Heart left ventricle (tissue), 16 donors: ENCODE measurements around the gene RRBP1. TPM values are rescaled to one million over a fixed set of nuclear protein-coding genes. Genes with fewer than 3 reads are reported as not detected.
A peak's percentile ranks its signal among the peaks of the same experiment; 100 is the strongest.

Experiments
- ATAC-seq, 4 donors: fragments of 200-7000 bp; cut with Tn5 transposase; one replicate each; pipeline ENCODE4 v1.9.1; 2020 to 2022; ENCODE audit warnings: moderate library complexity in 4 of 4, mild to moderate bottlenecking in 3 of 4, moderate number of reproducible peaks in 1 of 4
- DNase-seq, 5 donors: peaks; one replicate each; pipeline ENCODE4 v3.0.0-alpha.2; 2020
- H3K27ac ChIP-seq, 12 donors: fragments of 200-600 bp; sonication (generic) in 4 of 12; one replicate each; pipeline versions ENCODE4 v1.5.0 to v1.8.0; 2016 to 2022; ENCODE audit warnings: mild to moderate bottlenecking in 2 of 12
- H3K27me3 ChIP-seq, 9 donors: fragments of 200-600 bp; sonication (generic) in 2 of 9; one replicate each; pipeline versions ENCODE4 v1.5.1 to v1.8.0; 2016 to 2022; ENCODE audit warnings: mild to moderate bottlenecking in 3 of 9
- H3K36me3 ChIP-seq, 9 donors: fragments of 200-600 bp; sonication (generic) in 2 of 9; one replicate each; pipeline versions ENCODE4 v1.5.0 to v1.8.0; 2018 to 2022; ENCODE audit warnings: mild to moderate bottlenecking in 2 of 9
- H3K4me1 ChIP-seq, 12 donors: fragments of 200-600 bp; sonication (generic) in 4 of 12; one replicate each; pipeline versions ENCODE4 v1.5.0 to v1.8.0; 2016 to 2022; ENCODE audit warnings: mild to moderate bottlenecking in 3 of 12
- H3K4me3 ChIP-seq, 12 donors: fragments of 200-600 bp; sonication (generic) in 4 of 12; one replicate each; pipeline versions ENCODE4 v1.5.0 to v1.8.0; 2017 to 2022; ENCODE audit warnings: mild to moderate bottlenecking in 9 of 12, moderate library complexity in 4 of 12
- H3K9me3 ChIP-seq, 12 donors: fragments of 200-600 bp; sonication (generic) in 4 of 12; one replicate each; pipeline versions ENCODE4 v1.5.0 to v1.8.0; 2016 to 2022; ENCODE audit warnings: mild to moderate bottlenecking in 1 of 12
- POLR2A ChIP-seq, 2 donors: fragments of 450-650 bp; IDR thresholded peaks; one replicate each; pipeline ENCODE4 v1.6.1; 2017; ENCODE audit warnings: antibody characterized with exemption in 2 of 2, mild to moderate bottlenecking in 2 of 2, moderate library complexity in 2 of 2
- whole genome bisulfite sequencing, 4 donors: extraction: QIAGEN DNeasy Blood & Tissue Kit in 2 of 4; methylation state at CpG; one replicate each; pipeline versions ENCODE4 v1.1.5 to v1.1.7; 2013 to 2018; 5-methylcytosine and 5-hydroxymethylcytosine counted together
- intact Hi-C, 10 donors: fragments of 100-400 bp; cut with DNase I; formaldehyde crosslinking; loops; one replicate each; pipeline versions ENCODE4 v1.11.1 to v1.14.2; 2022
- polyA plus RNA-seq, 2 donors: library from polyadenylated mRNA; stranded (reverse); fragments of 200-250 nt; gene quantifications; one replicate each; pipeline ENCODE4 v1.2.3, GENCODE V29; 2013
- total RNA-seq, 9 donors: library from RNA; depleted of rRNA in 2 of 9; stranded (reverse); fragments of >200 nt in 2 of 9; fragmentation: NEBNext Ultra II Directional in 3 of 9; extraction: Animal tissue kit (Norgen Biotek cat#: 25700) in 3 of 9; gene quantifications; one replicate each; pipeline versions ENCODE4 v1.1.0 to v1.2.4, GENCODE V29; 2016 to 2023
- TF ChIP-seq, protein P1 (sequence below), 12 donors: fragments of 200-600 bp; sonication (generic) in 4 of 12; IDR thresholded peaks; one replicate each; pipeline versions ENCODE4 v1.5.0 to v1.8.0; 2018 to 2022; ENCODE audit warnings: antibody characterized with exemption in 12 of 12, mild to moderate bottlenecking in 5 of 12
- donor health status: ischemic (EF 13 %, LVEDD 7.1; RV severe dilation, severe dysfunction).
- donor health status: healthy with polysubstance abuse.
- donor health status: DM: no; HTN: yes; CAD: no.
- donor health status: DM: no; HTN: no; CAD: no.
- donor health status: ischemic (EF 25% LVEDD 6.9; RV normal size, moderate dysfunction).
- donor health status: ischemic (EF 25% LVEDD 5.7; RV mildly dilated, moderate dysfunction).
- donor health status: healthy.
- donor health status: DM: yes; HTN: yes; CAD: no.
- donor health status: ischemic (EF 35%, LVEDD 5.7; RV mildly dilated, moderate dysfunction).
- donor health status: nonischemic (EF 11% LVEDD 7.7; RV severe dilation, severe dysfunction).
- donor health status: DM: yes; HTN: yes; CAD: no.
- donor health status: PGD.
- donor health status: ischemic (EF 29% LVEDD 5.4; RV normal size, mild dysfunction).
- donor health status: nonischemic (EF 23%, LVEDD 6.1; RV moderate dilation, normal function).

The RRBP1 gene
- total and polyA plus RNA-seq, 11 donors: 24.9 to 91.3 (median 40.0) TPM

DNA sequence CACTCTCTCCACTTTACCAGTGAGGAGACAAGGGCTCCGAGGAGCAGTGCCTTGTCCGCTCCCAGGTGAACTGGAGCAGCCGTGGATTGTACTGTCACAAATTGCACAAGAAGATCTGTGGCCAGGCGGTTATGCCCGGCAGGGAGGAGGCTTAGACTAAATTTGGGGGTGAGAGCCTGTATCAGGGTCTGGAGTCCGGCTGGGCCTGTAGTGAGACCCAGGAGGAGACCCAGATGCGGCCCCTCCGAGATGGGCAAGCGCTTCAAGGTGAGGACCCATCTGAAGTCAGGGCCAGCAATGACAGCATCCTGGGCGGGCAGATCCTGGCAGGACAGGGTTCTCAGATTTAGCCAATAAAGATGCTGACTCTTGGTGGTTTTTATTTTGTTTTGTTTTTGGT is 45.3 kb upstream of the RRBP1 start:
- intact Hi-C loops: no loop called here
- ATAC-seq (no peak), DNase-seq (no peak)
- H3K27me3 ChIP-seq: peaks cover 0 to 13% (median 0%) of the 10 kb centered on the region in 9 donors
- TF ChIP-seq POLR2A (IDR thresholded peaks at IDR 0.05): no peak
- no peaks in the 10 kb centered on the region for H3K36me3 ChIP-seq
- WGBS, 4 donors: 76 to 90% (median 88%) methylated on average over 8 to 10 of the region's 10 CpGs
- no peaks in the 10 kb centered on the region for H3K4me1 ChIP-seq
- H3K9me3 ChIP-seq: no peaks in the 10 kb centered on the region
- H3K27ac ChIP-seq: no peak overlapping the region
- no peak overlapping the region for H3K4me3 ChIP-seq

DNA sequence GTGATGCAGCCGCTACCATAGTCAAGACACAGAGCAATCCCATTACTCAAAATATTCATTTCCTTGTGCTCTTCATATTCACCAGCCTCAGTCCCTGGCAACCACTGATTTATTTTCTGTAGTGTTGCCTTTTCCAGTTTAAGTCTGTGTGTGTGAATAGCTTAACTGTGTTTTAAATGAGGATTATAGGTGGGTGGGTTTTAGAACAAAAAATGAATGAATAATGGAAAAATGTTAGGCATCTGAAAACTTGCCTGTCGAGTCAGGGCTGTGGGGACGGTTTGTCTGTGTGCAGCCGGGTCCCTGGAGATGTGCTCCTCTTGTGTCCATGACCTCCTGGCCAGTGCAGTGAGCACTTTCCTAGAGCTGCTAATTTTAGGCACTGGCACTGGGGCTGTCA is 44.9 kb upstream of the RRBP1 start:
- H3K27ac ChIP-seq: no peak overlapping the region
- intact Hi-C loops: no loop called here
- ATAC-seq (peak in 1 of 4 donors; percentile 37), DNase-seq (no peak)
- peaks cover 0 to 13% (median 0%) of the 10 kb centered on the region in 9 donors for H3K27me3 ChIP-seq
- no peaks in the 10 kb centered on the region for H3K9me3 ChIP-seq
- H3K4me1 ChIP-seq: no peaks in the 10 kb centered on the region
- H3K4me3 ChIP-seq: no peak overlapping the region
- no peaks in the 10 kb centered on the region for H3K36me3 ChIP-seq
- TF ChIP-seq, protein P1, sequence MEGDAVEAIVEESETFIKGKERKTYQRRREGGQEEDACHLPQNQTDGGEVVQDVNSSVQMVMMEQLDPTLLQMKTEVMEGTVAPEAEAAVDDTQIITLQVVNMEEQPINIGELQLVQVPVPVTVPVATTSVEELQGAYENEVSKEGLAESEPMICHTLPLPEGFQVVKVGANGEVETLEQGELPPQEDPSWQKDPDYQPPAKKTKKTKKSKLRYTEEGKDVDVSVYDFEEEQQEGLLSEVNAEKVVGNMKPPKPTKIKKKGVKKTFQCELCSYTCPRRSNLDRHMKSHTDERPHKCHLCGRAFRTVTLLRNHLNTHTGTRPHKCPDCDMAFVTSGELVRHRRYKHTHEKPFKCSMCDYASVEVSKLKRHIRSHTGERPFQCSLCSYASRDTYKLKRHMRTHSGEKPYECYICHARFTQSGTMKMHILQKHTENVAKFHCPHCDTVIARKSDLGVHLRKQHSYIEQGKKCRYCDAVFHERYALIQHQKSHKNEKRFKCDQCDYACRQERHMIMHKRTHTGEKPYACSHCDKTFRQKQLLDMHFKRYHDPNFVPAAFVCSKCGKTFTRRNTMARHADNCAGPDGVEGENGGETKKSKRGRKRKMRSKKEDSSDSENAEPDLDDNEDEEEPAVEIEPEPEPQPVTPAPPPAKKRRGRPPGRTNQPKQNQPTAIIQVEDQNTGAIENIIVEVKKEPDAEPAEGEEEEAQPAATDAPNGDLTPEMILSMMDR (IDR thresholded peaks at IDR 0.05): no peak
- TF ChIP-seq POLR2A (IDR thresholded peaks at IDR 0.05): no peak
- WGBS, 4 donors: 45 to 63% (median 47%) methylated on average over 4 of the region's 4 CpGs

DNA sequence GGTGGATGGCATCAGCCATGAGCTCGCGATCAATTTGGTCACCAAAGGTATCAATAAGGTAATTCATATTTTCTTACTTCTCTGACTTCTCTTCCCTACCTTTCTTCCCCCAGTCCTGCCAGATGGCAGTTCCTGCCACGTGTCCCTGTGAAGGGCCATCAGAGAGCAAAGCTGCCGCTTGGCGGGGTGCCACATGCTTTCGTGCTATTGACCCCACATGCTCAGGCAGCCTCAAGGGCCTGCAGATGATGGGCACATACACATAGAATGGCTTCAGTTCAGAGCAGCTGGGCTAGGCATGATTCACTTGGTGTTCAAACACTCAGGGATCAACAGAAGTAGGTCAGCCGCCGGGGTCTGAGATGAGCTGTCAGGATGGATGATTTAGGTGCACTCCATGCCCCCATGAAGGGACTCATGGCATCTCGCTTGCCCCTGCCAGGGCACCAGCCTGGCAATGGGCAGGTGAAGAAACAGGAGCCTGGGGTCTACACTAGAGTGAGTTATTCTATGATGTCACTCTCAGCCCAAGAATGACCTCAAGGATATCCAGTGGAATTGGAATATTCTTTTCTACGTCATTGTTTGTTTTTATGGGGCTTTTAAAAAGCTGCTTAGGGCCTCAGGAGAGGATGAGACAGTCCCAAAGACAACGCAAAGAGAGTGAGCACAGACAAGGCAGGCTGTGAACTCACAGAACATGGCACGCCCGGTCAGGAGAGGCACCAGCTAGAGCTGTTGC is 43.2 kb upstream of the RRBP1 start:
- TF ChIP-seq, protein P1 (IDR thresholded peaks at IDR 0.05): no peak
- no peak for TF ChIP-seq POLR2A (IDR thresholded peaks at IDR 0.05)
- peak in 2 of 5 donors; percentile 14 to 41 for DNase-seq
- H3K36me3 ChIP-seq: no peaks in the 10 kb centered on the region

DNA sequence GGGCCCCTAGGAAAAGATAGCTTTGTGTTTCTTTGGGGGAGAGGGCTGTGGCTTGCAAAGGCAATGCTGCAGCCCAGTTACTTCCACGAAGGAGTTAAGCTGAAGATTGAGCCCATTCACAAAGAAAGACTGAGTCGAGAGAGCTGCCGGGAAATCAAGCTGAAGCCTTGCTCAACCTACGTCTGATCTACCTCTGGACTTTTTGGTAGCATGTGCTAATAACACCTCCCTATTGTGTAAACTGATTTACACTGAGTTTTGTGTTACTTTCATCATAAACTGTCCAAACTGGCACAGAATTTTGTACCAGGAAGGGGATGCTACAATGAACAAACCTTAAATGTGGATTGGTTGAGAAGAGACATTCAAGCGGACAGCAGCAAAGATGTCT is 41.3 kb upstream of the RRBP1 start:
- Histone ChIP-seq H3K27ac (no peak overlapping the region), H3K4me3 (no peak overlapping the region), H3K27me3 (no peaks in the 10 kb centered on the region), H3K4me1 (no peaks in the 10 kb centered on the region), H3K9me3 (no peaks in the 10 kb centered on the region), H3K36me3 (no peaks in the 10 kb centered on the region)
- intact Hi-C loops: no loop called here
- TF ChIP-seq, protein P1 (IDR thresholded peaks at IDR 0.05): no peak
- no peak for TF ChIP-seq POLR2A (IDR thresholded peaks at IDR 0.05)
- DNase-seq (no peak), ATAC-seq (no peak)
- 89 to 98% (median 94%) methylated on average over 5 of the region's 5 CpGs for WGBS, 4 donors

More for the DNA sequence above, 43.2 kb upstream of the RRBP1 start:
- 79 to 84% (median 81%) methylated on average over 13 of the region's 13 CpGs for WGBS, 4 donors
- peak in 1 of 4 donors; percentile 13 for ATAC-seq
- no peak overlapping the region for H3K4me3 ChIP-seq
- no peaks in the 10 kb centered on the region for H3K4me1 ChIP-seq
- no peaks in the 10 kb centered on the region for H3K9me3 ChIP-seq
- peaks cover 0 to 13% (median 0%) of the 10 kb centered on the region in 9 donors for H3K27me3 ChIP-seq
- intact Hi-C loops: no loop called here
- H3K27ac ChIP-seq: no peak overlapping the region
